ENCODE measurements around the gene RHNO1. TPM values are rescaled to one million over a fixed set of nuclear protein-coding genes. Genes with fewer than 3 reads are reported as not detected.

Gene RHNO1
- total and polyA plus RNA-seq, 8 donors: 7.0 to 92.0 (median 14.7) TPM; not detected in 1

- no peak for TF ChIP-seq POLR2A (IDR thresholded peaks at IDR 0.05)
- TF ChIP-seq CTCF (IDR thresholded peaks at IDR 0.05): no peak
- TF ChIP-seq POLR2AphosphoS5 (IDR thresholded peaks at IDR 0.05): no peak
- TF ChIP-seq EP300 (IDR thresholded peaks at IDR 0.05): no peak
- no peak overlapping the region for H3K4me3 ChIP-seq
- intact Hi-C loops (cut with DNase I; ENCODE audit: low total_unique reads): no loop called here
- H3K4me1 ChIP-seq: no peaks in the 10 kb centered on the region
- H3K36me3 ChIP-seq: peaks cover 52 to 97% (median 94%) of the 10 kb centered on the region in 4 donors
- H3K9me3 ChIP-seq: no peaks in the 10 kb centered on the region
- no peak for DNase-seq
- WGBS, 5 donors: 90 to 97% (median 96%) methylated on average over 6 of the region's 6 CpGs
- H3K27ac ChIP-seq: no peak overlapping the region
- no peaks in the 10 kb centered on the region for H3K27me3 ChIP-seq
Observed at GRCh38 chr12:2933586-2933985, 56.6 kb downstream of the RHNO1 start.

- intact Hi-C loops (cut with DNase I; ENCODE audit: low total_unique reads): no loop called here
- TF ChIP-seq EP300 (IDR thresholded peaks at IDR 0.05): no peak
- TF ChIP-seq POLR2AphosphoS5 (IDR thresholded peaks at IDR 0.05): no peak
- TF ChIP-seq CTCF (IDR thresholded peaks at IDR 0.05): no peak
- TF ChIP-seq POLR2A (IDR thresholded peaks at IDR 0.05): no peak
- Histone ChIP-seq H3K27me3 (no peaks in the 10 kb centered on the region), H3K4me3 (no peak overlapping the region), H3K9me3 (no peaks in the 10 kb centered on the region), H3K36me3 (peaks cover 56 to 98% (median 94%) of the 10 kb centered on the region in 4 donors), H3K27ac (no peak overlapping the region), H3K4me1 (no peaks in the 10 kb centered on the region)
- WGBS, 5 donors: 88 to 93% (median 90%) methylated on average over 6 of the region's 6 CpGs
- no peak for DNase-seq
Observed at GRCh38 chr12:2934371-2934770, 57.3 kb downstream of the RHNO1 start.

GRCh38 chr12:2936301-2936700 is 59.3 kb downstream of the RHNO1 start:
- Histone ChIP-seq H3K9me3 (no peaks in the 10 kb centered on the region), H3K4me3 (no peak overlapping the region), H3K27ac (no peak overlapping the region), H3K27me3 (no peaks in the 10 kb centered on the region), H3K36me3 (peaks cover 59 to 98% (median 94%) of the 10 kb centered on the region in 4 donors), H3K4me1 (no peaks in the 10 kb centered on the region)
- intact Hi-C loops (cut with DNase I; ENCODE audit: low total_unique reads): no loop called here
- 87 to 97% (median 94%) methylated on average over 11 of the region's 11 CpGs for WGBS, 5 donors
- no peak for DNase-seq
- no peak for TF ChIP-seq CTCF (IDR thresholded peaks at IDR 0.05)
- no peak for TF ChIP-seq EP300 (IDR thresholded peaks at IDR 0.05)
- no peak for TF ChIP-seq POLR2A (IDR thresholded peaks at IDR 0.05)
- TF ChIP-seq POLR2AphosphoS5 (IDR thresholded peaks at IDR 0.05): no peak

- Histone ChIP-seq H3K36me3 (peaks cover 51 to 89% (median 87%) of the 10 kb centered on the region in 4 donors), H3K27ac (no peak overlapping the region), H3K4me1 (no peaks in the 10 kb centered on the region), H3K27me3 (no peaks in the 10 kb centered on the region), H3K4me3 (no peak overlapping the region), H3K9me3 (no peaks in the 10 kb centered on the region)
- no peak for TF ChIP-seq POLR2A (IDR thresholded peaks at IDR 0.05)
- TF ChIP-seq EP300 (IDR thresholded peaks at IDR 0.05): no peak
- TF ChIP-seq POLR2AphosphoS5 (IDR thresholded peaks at IDR 0.05): no peak
- no peak for TF ChIP-seq CTCF (IDR thresholded peaks at IDR 0.05)
- no peak for DNase-seq
- intact Hi-C loops (cut with DNase I; ENCODE audit: low total_unique reads): no loop called here
- WGBS, 5 donors: 71 to 83% (median 77%) methylated on average over 3 of the region's 3 CpGs
Observed at GRCh38 chr12:2937500-2937899, 60.5 kb downstream of the RHNO1 start.

Other genes with a start within 250 kb of the RHNO1 start
- 10 to 100 TPM; 25.3 to 57.2 (median 39.4) TPM for gene FKBP4, start 82.3 kb upstream of the RHNO1 start, total RNA-seq
- gene FKBP4, start 82.3 kb upstream of the RHNO1 start, polyA plus RNA-seq: 10 to 100 TPM; 46.9 to 51.4 (median 51.3) TPM
- gene ITFG2, start 64.6 kb upstream of the RHNO1 start, total RNA-seq: 100 to 1,000 TPM in 3 of 5 donors, 10 to 100 TPM in 2; 19.1 to 208 (median 157) TPM
- 10 to 100 TPM; 14.9 to 27.8 (median 26.3) TPM for gene ITFG2, start 64.6 kb upstream of the RHNO1 start, polyA plus RNA-seq
- 10 to 100 TPM in 1 of 5 donors, 1 to 10 TPM in 1, under 1 TPM in 1, not detected in 2; 0.92 to 24.3 (median 4.7) TPM for gene NRIP2, start 42.2 kb upstream of the RHNO1 start, total RNA-seq
- under 1 TPM; 0.31 to 0.87 (median 0.63) TPM for gene NRIP2, start 42.2 kb upstream of the RHNO1 start, polyA plus RNA-seq
- not detected for gene TEX52, start 20.2 kb upstream of the RHNO1 start, total RNA-seq
- gene TEX52, start 20.2 kb upstream of the RHNO1 start, polyA plus RNA-seq: not detected
- gene FOXM1, start within 50 bp of the RHNO1 start, total RNA-seq: 10 to 100 TPM in 2 of 5 donors, 1 to 10 TPM in 2, not detected in 1; 3.5 to 23.2 (median 7.1) TPM
- 10 to 100 TPM in 1 of 3 donors, 1 to 10 TPM in 2; 3.7 to 10.5 (median 7.6) TPM for gene FOXM1, start within 50 bp of the RHNO1 start, polyA plus RNA-seq
- 10 to 100 TPM; 10.7 to 73.5 (median 30.3) TPM for gene TULP3, start 13.7 kb downstream of the RHNO1 start, total RNA-seq
- 10 to 100 TPM in 2 of 3 donors, 1 to 10 TPM in 1; 9.2 to 11.7 (median 11.3) TPM for gene TULP3, start 13.7 kb downstream of the RHNO1 start, polyA plus RNA-seq
- 1 to 10 TPM in 3 of 5 donors, not detected in 2; 7.9 to 8.4 (median 8.3) TPM for gene TEAD4, start 82.2 kb downstream of the RHNO1 start, total RNA-seq
- gene TEAD4, start 82.2 kb downstream of the RHNO1 start, polyA plus RNA-seq: 10 to 100 TPM in 1 of 3 donors, 1 to 10 TPM in 2; 5.7 to 10.6 (median 9.2) TPM
- gene TSPAN9, start 200.2 kb downstream of the RHNO1 start, total RNA-seq: 10 to 100 TPM in 3 of 5 donors, 1 to 10 TPM in 2; 1.4 to 58.3 (median 15.6) TPM
- 1 to 10 TPM; 4.1 to 9.4 (median 6.4) TPM for gene TSPAN9, start 200.2 kb downstream of the RHNO1 start, polyA plus RNA-seq